ENCODE data around the gene SLC37A2. TPM values are rescaled to one million over a fixed set of nuclear protein-coding genes. Genes with fewer than 3 reads are reported as not detected.

SLC37A2 gene
- total RNA-seq, 1 experiment from 2014 or later, result 13.8 TPM

GRCh38 chr11:125082040-125082439, 18.9 kb downstream of the SLC37A2 start:
- POLR2A ChIA-PET, result no interaction called here

GRCh38 chr11:125082611-125083311, 19.7 kb downstream of the SLC37A2 start:
- Histone ChIP-seq H3K36me3 (ENCODE audit: control insufficient read depth, insufficient read depth, low read length) (no peaks in the 10 kb centered on the region; the same call in 1 of the 2 replicates), H3K4me3 (ENCODE audit: low read depth, low read length) (no peak overlapping the region), H3K27me3 (replicated peaks; ENCODE audit: control insufficient read depth, insufficient read depth, low read length) (no peaks in the 10 kb centered on the region), H3K4me1 (peaks cover 4% of the 10 kb centered on the region; the same call in 1 of the 2 replicates), H3K9me3 (no peaks in the 10 kb centered on the region)
- no peaks in the 10 kb centered on the region for H3K27me3 Mint-ChIP-seq (ENCODE audit: insufficient read depth, unreplicated experiment)
- BruUV-seq (replicated peaks), result no TSS peak
- TF ChIP-seq CTCF (IDR thresholded peaks at IDR 0.05; ENCODE audit: insufficient read depth in 1 of 2, low read depth in 1 of 2, low read length in 1 of 2, severe bottlenecking in 1 of 2, unreplicated experiment in 1 of 2), result no peak
- H3K4me3 Mint-ChIP-seq (ENCODE audit: unreplicated experiment), result no peak overlapping the region
- no peaks in the 10 kb centered on the region for H3K9me3 Mint-ChIP-seq (ENCODE audit: unreplicated experiment)
- DNase-seq, result peak in 1 of 2 experiments; percentile 50
- ChIA-PET CTCF (interaction anchor here (0.6 to 1.9 kb wide), 3 partner anchors 8 to 327 kb away, joined by 3 to 8 read pairs (median 3); no protein-coding TSS in a partner anchor), POLR2A (no interaction called here)
- H3K27ac Mint-ChIP-seq (ENCODE audit: unreplicated experiment), result peak overlapping the region; percentile 21
- H3K4me1 Mint-ChIP-seq (ENCODE audit: low read depth, unreplicated experiment), result no peaks in the 10 kb centered on the region
- H3K36me3 Mint-ChIP-seq (ENCODE audit: insufficient read depth, unreplicated experiment), result no peaks in the 10 kb centered on the region
- intact Hi-C loops (cut with micrococcal nuclease; ENCODE audit: unreplicated experiment), result no loop called here

More at GRCh38 chr11:125082040-125082439, 18.9 kb downstream of the SLC37A2 start:
- Mint-ChIP-seq H3K4me1 (ENCODE audit: low read depth, unreplicated experiment) (no peaks in the 10 kb centered on the region), H3K27me3 (ENCODE audit: insufficient read depth, unreplicated experiment) (no peaks in the 10 kb centered on the region), H3K4me3 (ENCODE audit: unreplicated experiment) (no peak overlapping the region), H3K27ac (ENCODE audit: unreplicated experiment) (no peak overlapping the region), H3K36me3 (ENCODE audit: insufficient read depth, unreplicated experiment) (no peaks in the 10 kb centered on the region), H3K9me3 (ENCODE audit: unreplicated experiment) (no peaks in the 10 kb centered on the region)
- CTCF ChIA-PET, result interaction anchor here (0.6 to 1.9 kb wide), 2 partner anchors 9 to 328 kb away, joined by 3 to 8 read pairs; no protein-coding TSS in a partner anchor
- H3K9me3 ChIP-seq, result no peaks in the 10 kb centered on the region
- H3K36me3 ChIP-seq (ENCODE audit: control insufficient read depth, insufficient read depth, low read length), result no peaks in the 10 kb centered on the region; the same call in 1 of the 2 replicates
- TF ChIP-seq CTCF (IDR thresholded peaks at IDR 0.05; ENCODE audit: insufficient read depth in 1 of 2, low read depth in 1 of 2, low read length in 1 of 2, severe bottlenecking in 1 of 2, unreplicated experiment in 1 of 2), result no peak
- no TSS peak for BruUV-seq (replicated peaks)
- no peak overlapping the region for H3K4me3 ChIP-seq (ENCODE audit: low read depth, low read length)
- no peaks in the 10 kb centered on the region for H3K27me3 ChIP-seq (replicated peaks; ENCODE audit: control insufficient read depth, insufficient read depth, low read length)
- intact Hi-C loops (cut with micrococcal nuclease; ENCODE audit: unreplicated experiment), result no loop called here
- DNase-seq, result no peak
- peaks cover 4% of the 10 kb centered on the region; the same call in 1 of the 2 replicates for H3K4me1 ChIP-seq

GRCh38 chr11:125083312-125084056, 20.4 kb downstream of the SLC37A2 start:
- POLR2A ChIA-PET, result no interaction called here
- H3K36me3 ChIP-seq (ENCODE audit: control insufficient read depth, insufficient read depth, low read length), result no peaks in the 10 kb centered on the region; the same call in 1 of the 2 replicates
- H3K4me3 ChIP-seq (ENCODE audit: low read depth, low read length), result no peak overlapping the region
- TF ChIP-seq CTCF (IDR thresholded peaks at IDR 0.05; ENCODE audit: insufficient read depth in 1 of 2, low read depth in 1 of 2, low read length in 1 of 2, severe bottlenecking in 1 of 2, unreplicated experiment in 1 of 2), result no peak
- no peaks in the 10 kb centered on the region for H3K27me3 Mint-ChIP-seq (ENCODE audit: insufficient read depth, unreplicated experiment)
- peak overlapping the region; percentile 21 for H3K27ac Mint-ChIP-seq (ENCODE audit: unreplicated experiment)
- no peaks in the 10 kb centered on the region for H3K27me3 ChIP-seq (replicated peaks; ENCODE audit: control insufficient read depth, insufficient read depth, low read length)
- no TSS peak for BruUV-seq (replicated peaks)
- H3K4me1 ChIP-seq, result peaks cover 4% of the 10 kb centered on the region; the same call in 1 of the 2 replicates
- intact Hi-C loops (cut with micrococcal nuclease; ENCODE audit: unreplicated experiment), result no loop called here
- H3K9me3 ChIP-seq, result no peaks in the 10 kb centered on the region
- H3K36me3 Mint-ChIP-seq (ENCODE audit: insufficient read depth, unreplicated experiment), result no peaks in the 10 kb centered on the region
- DNase-seq, result no peak
- H3K4me1 Mint-ChIP-seq (ENCODE audit: low read depth, unreplicated experiment), result no peaks in the 10 kb centered on the region
- no peak overlapping the region for H3K4me3 Mint-ChIP-seq (ENCODE audit: unreplicated experiment)
- CTCF ChIA-PET, result interaction anchor here (0.7 to 1.9 kb wide), 2 partner anchors 8 to 12 kb away, joined by 3 to 8 read pairs; no protein-coding TSS in a partner anchor
- H3K9me3 Mint-ChIP-seq (ENCODE audit: unreplicated experiment), result no peaks in the 10 kb centered on the region
